ENCODE measurements around the gene DUSP10. TPM values are rescaled to one million over a fixed set of nuclear protein-coding genes. Genes with fewer than 3 reads are reported as not detected.

DUSP10 gene
- total RNA-seq, 3 donors from 2014 or later, result 1.9 to 27.2 (median 4.3) TPM

DNA sequence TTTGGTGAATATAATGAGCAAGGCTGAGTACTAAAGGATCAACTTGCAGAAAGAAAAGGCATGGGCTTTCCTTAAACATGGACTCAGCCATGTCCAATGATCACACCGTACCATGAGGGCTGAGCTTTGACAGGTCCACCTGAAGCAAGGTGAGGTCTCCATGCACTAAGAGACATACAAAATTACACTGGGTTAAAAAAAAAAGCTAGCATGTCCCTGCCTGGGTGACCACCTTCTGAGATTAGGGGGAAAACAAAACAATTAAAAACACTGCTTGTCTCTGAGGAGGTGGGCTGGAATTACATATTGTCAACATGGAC, 22.7 kb downstream of the DUSP10 start:
- peaks cover 4% of the 10 kb centered on the region for H3K9me3 ChIP-seq
- DNase-seq (no peak), ATAC-seq (no peak)
- no peak for TF ChIP-seq CTCF (IDR thresholded peaks at IDR 0.05)
- H3K36me3 ChIP-seq (ENCODE audit: low read depth), result no peaks in the 10 kb centered on the region
- intact Hi-C loops (cut with DNase I, micrococcal nuclease), result no loop called here
- H3K4me3 ChIP-seq, result no peak overlapping the region
- no peaks in the 10 kb centered on the region for H3K4me1 ChIP-seq (ENCODE audit: low read depth)

GRCh38 chr1:221718381-221719277, 23.3 kb downstream of the DUSP10 start:
- peaks cover 4% of the 10 kb centered on the region for H3K9me3 ChIP-seq
- H3K36me3 ChIP-seq (ENCODE audit: low read depth), result no peaks in the 10 kb centered on the region
- no peak for TF ChIP-seq CTCF (IDR thresholded peaks at IDR 0.05)
- intact Hi-C loops (cut with DNase I, micrococcal nuclease), result no loop called here
- no peaks in the 10 kb centered on the region for H3K4me1 ChIP-seq (ENCODE audit: low read depth)
- no peak for DNase-seq
- H3K4me3 ChIP-seq, result no peak overlapping the region
- peak; percentile 11 for ATAC-seq

GRCh38 chr1:221717485-221717853, 24.4 kb downstream of the DUSP10 start:
- intact Hi-C loops (cut with DNase I, micrococcal nuclease), result no loop called here

DNA sequence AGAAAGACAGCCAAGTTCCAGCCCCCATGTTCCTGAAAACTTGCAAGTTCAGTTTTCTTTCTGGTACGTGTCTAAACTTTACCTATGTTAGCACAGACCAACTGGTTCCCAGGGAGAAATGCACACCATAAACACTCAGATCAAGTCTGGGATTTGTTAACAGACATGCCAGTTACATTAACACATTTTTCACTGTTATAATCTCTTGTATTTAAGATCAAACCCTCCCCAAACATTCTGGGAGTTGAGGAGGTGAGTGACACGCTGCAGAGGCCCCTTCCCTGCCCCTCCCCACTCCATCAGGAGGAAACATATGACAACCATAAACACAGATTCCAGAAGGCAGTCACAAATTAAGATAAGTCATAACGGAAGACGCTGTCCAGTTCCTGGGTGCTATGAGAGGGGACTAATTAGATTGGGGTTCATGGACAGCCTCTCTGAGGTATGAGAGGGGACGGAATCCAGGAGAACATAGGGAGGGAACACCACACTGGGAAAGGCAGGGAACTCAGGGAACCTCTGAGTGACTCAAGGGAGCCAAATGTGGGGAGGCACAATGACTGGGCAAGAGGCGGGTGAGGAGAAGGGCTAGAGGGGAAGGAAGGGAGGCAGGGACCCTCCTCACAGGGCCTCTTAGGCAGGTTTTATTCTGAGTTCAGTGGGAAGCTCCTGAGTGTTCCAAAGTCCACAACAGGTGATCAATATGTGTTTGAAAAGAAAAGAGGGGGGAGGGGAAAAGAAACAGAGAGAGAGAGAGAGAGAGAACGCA, 25.0 kb downstream of the DUSP10 start:
- Histone ChIP-seq H3K4me1 (ENCODE audit: low read depth) (no peaks in the 10 kb centered on the region), H3K36me3 (ENCODE audit: low read depth) (no peaks in the 10 kb centered on the region), H3K4me3 (no peak overlapping the region), H3K9me3 (no peaks in the 10 kb centered on the region)
- no peak for DNase-seq
- TF ChIP-seq CTCF (IDR thresholded peaks at IDR 0.05), result no peak
- intact Hi-C loops (cut with DNase I, micrococcal nuclease), result no loop called here
- no peak for ATAC-seq

More at GRCh38 chr1:221717485-221717853, 24.4 kb downstream of the DUSP10 start:
- DNase-seq (no peak), ATAC-seq (no peak)
- no peak for TF ChIP-seq CTCF (IDR thresholded peaks at IDR 0.05)
- H3K4me1 ChIP-seq (ENCODE audit: low read depth), result no peaks in the 10 kb centered on the region
- H3K9me3 ChIP-seq, result no peaks in the 10 kb centered on the region
- no peak overlapping the region for H3K4me3 ChIP-seq
- no peaks in the 10 kb centered on the region for H3K36me3 ChIP-seq (ENCODE audit: low read depth)

DNA sequence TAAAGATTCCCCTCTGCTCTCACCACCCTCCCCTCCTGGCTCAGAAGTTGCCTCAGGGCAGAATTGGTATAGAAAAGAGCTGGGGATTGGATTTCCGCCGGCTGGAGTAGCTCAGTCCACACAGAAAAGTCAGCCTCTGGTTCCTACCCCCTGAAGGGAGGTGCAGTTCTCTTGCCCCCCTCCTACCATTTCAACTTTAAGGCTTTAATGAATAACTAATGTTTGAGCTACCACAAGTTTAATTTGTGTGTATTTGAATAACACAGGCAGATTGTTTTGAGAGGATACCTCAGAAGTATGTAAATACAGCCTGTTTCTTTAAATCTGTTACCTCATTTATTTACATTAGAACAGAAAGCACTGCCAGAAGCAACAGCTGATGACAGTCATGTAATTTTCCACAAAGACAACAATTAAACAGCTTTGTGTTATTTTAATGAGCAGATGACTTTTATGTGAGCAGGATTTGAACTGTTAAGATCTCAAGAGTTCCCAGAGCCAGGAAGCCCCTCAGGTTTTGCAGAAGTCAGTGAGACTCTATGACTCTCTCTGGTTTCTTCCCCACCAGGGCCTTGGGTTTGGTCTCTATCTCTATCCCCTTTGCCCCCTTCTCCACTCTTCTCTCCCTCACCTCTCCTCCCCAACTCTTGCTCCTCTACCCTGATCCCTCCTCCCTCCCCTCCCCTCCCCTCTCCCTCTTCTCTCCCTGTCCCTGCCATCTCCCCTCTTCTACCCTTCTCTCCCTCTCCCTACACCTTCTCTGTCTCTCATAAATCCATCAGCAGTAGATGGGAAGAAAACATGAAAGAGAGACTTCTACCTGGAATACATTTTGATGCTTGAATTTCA, 26.3 kb downstream of the DUSP10 start:
- Histone ChIP-seq H3K36me3 (ENCODE audit: low read depth) (no peaks in the 10 kb centered on the region), H3K9me3 (no peaks in the 10 kb centered on the region), H3K4me1 (ENCODE audit: low read depth) (peaks cover 7% of the 10 kb centered on the region), H3K4me3 (no peak overlapping the region)
- no peak for TF ChIP-seq CTCF (IDR thresholded peaks at IDR 0.05)
- DNase-seq (peak in 1 of 3 donors; percentile 41), ATAC-seq (peak; percentile 46)
- intact Hi-C loops (cut with DNase I, micrococcal nuclease), result no loop called here

Data from mucosa of descending colon (tissue), 3 donors.